Measurements from ENCODE around the gene SLC39A11.

Gene SLC39A11

DNA sequence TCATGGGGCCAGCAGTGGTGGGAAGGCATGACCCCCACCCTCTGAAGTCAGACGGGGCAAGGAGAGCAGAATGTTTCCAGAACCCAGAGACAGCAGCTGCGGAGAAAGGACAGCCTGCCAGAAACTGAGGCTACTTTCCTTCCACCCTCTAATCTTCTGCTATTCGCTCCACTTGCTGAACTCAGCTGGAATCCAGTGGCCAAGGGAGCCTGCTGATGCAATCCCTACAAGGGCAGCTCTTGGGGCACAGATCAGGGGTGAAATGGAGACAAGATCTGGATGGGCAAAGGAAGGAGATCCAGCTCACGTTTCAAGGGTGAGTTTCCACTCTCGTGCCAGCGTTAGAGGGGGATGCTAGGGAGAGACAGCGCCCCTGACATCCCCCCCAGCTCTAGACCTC lies 479.1 kb downstream of the SLC39A11 start:
- Histone ChIP-seq H3K27ac (no peak overlapping the region), H3K4me3 (IDR thresholded peaks at IDR 0.05; ENCODE audit: insufficient read depth, low read depth, low read length) (no peak overlapping the region), H4K20me1 (ENCODE audit: insufficient read depth) (no peaks in the 10 kb centered on the region), H3K36me3 (ENCODE audit: insufficient read depth) (no peaks in the 10 kb centered on the region), H3K27me3 (ENCODE audit: insufficient read depth, low read depth) (no peaks in the 10 kb centered on the region), H3K9ac (no peak overlapping the region), H3K79me2 (ENCODE audit: insufficient read depth, low read depth) (no peaks in the 10 kb centered on the region), H2AFZ (ENCODE audit: low read depth) (no peak overlapping the region), H3K4me2 (no peak overlapping the region), H3K4me1 (ENCODE audit: low read depth, poor library complexity, severe bottlenecking) (no peaks in the 10 kb centered on the region)
- TF ChIP-seq CTCF (conservative IDR thresholded peaks at IDR 0.05; ENCODE audit: low read depth, low read length), result no peak

- no peak overlapping the region for H2AFZ ChIP-seq (ENCODE audit: low read depth)
- no peak overlapping the region for H3K9ac ChIP-seq
- no peaks in the 10 kb centered on the region for H4K20me1 ChIP-seq (ENCODE audit: insufficient read depth)
- no peak for TF ChIP-seq CTCF (conservative IDR thresholded peaks at IDR 0.05; ENCODE audit: low read depth, low read length)
- H3K36me3 ChIP-seq (ENCODE audit: insufficient read depth), result no peaks in the 10 kb centered on the region
- H3K4me2 ChIP-seq, result no peak overlapping the region
- H3K4me3 ChIP-seq (IDR thresholded peaks at IDR 0.05; ENCODE audit: insufficient read depth, low read depth, low read length), result no peak overlapping the region
- H3K27me3 ChIP-seq (ENCODE audit: insufficient read depth, low read depth), result no peaks in the 10 kb centered on the region
- H3K27ac ChIP-seq, result no peak overlapping the region
- H3K4me1 ChIP-seq (ENCODE audit: low read depth, poor library complexity, severe bottlenecking), result no peaks in the 10 kb centered on the region
- no peaks in the 10 kb centered on the region for H3K79me2 ChIP-seq (ENCODE audit: insufficient read depth, low read depth)
Measured at GRCh38 chr17:72611172-72611571, 481.3 kb downstream of the SLC39A11 start.

DNA sequence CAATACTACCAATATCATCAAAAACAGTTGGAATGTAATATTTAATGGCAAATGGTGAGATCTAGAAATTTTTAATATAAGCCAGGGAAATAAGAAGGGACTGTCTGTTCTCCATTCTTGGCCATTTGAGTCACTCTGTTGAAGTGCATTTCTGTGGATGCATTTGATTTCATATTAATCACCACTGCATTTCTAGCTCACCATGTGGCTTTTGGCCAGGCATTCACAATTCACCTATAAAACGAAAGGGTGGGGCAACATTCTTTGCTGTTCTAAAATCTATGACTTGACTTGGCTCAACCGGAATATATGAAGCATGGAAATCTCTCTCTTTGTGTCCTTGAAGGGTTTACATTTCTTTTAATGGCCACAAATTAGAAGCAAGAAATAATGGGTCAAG lies 483.0 kb downstream of the SLC39A11 start:
- no peak overlapping the region for H3K27ac ChIP-seq
- H3K36me3 ChIP-seq (ENCODE audit: insufficient read depth), result no peaks in the 10 kb centered on the region

GRCh38 chr17:72608436-72608835 lies 484.1 kb downstream of the SLC39A11 start:
- no peak for TF ChIP-seq CTCF (conservative IDR thresholded peaks at IDR 0.05; ENCODE audit: low read depth, low read length)
- Histone ChIP-seq H3K79me2 (ENCODE audit: insufficient read depth, low read depth) (0 out of 2 replicates have a peak, but pooled peaks cover 4% of the 10 kb centered on the region), H3K4me1 (ENCODE audit: low read depth, poor library complexity, severe bottlenecking) (peaks cover 23% of the 10 kb centered on the region), H3K27ac (no peak overlapping the region), H4K20me1 (ENCODE audit: insufficient read depth) (no peaks in the 10 kb centered on the region), H3K36me3 (ENCODE audit: insufficient read depth) (no peaks in the 10 kb centered on the region), H3K4me2 (no peak overlapping the region), H2AFZ (ENCODE audit: low read depth) (no peak overlapping the region), H3K4me3 (IDR thresholded peaks at IDR 0.05; ENCODE audit: insufficient read depth, low read depth, low read length) (no peak overlapping the region), H3K27me3 (ENCODE audit: insufficient read depth, low read depth) (no peaks in the 10 kb centered on the region), H3K9ac (no peak overlapping the region)

More for the DNA sequence above, 483.0 kb downstream of the SLC39A11 start:
- Histone ChIP-seq H3K27me3 (ENCODE audit: insufficient read depth, low read depth) (no peaks in the 10 kb centered on the region), H3K79me2 (ENCODE audit: insufficient read depth, low read depth) (no peaks in the 10 kb centered on the region), H3K4me1 (ENCODE audit: low read depth, poor library complexity, severe bottlenecking) (peaks cover 12% of the 10 kb centered on the region), H2AFZ (ENCODE audit: low read depth) (no peak overlapping the region), H3K4me2 (no peak overlapping the region), H3K9ac (no peak overlapping the region), H3K4me3 (IDR thresholded peaks at IDR 0.05; ENCODE audit: insufficient read depth, low read depth, low read length) (no peak overlapping the region), H4K20me1 (ENCODE audit: insufficient read depth) (no peaks in the 10 kb centered on the region)
- no peak for TF ChIP-seq CTCF (conservative IDR thresholded peaks at IDR 0.05; ENCODE audit: low read depth, low read length)
